Neural cell (in vitro differentiated cells): ENCODE data around the gene BCHE. TPM values are rescaled to one million over a fixed set of nuclear protein-coding genes. Genes with fewer than 3 reads are reported as not detected.
A peak's percentile ranks its signal among the peaks of the same experiment; 100 is the strongest.

Source experiments
- H2AFZ ChIP-seq: fragments of 200-600, 300-800 bp; sonication (generic), shearing (Covaris generic); 2 replicates; pipeline ENCODE4 v1.6.0; 2014; ENCODE audit warnings: low read depth, mild to moderate bottlenecking, antibody characterized with exemption, low read length, moderate library complexity
- H3F3A ChIP-seq: fragments of 200-600 bp; shearing (Covaris generic); 2 replicates; pipeline ENCODE4 v1.6.1; 2016; ENCODE audit warnings: mild to moderate bottlenecking, moderate library complexity, mixed read lengths, antibody characterized with exemption, low read length; ENCODE audit not compliant: insufficient read depth, poor library complexity, severe bottlenecking
- H3K27ac ChIP-seq: fragments of 200-600, 300-800 bp; sonication (generic), shearing (Covaris generic); 2 replicates; pipeline ENCODE4 v1.5.1; 2014; ENCODE audit warnings: mild to moderate bottlenecking, low read length, moderate library complexity
- H3K27me3 ChIP-seq: fragments of 300-800, 200-600 bp; sonication (generic), shearing (Covaris generic); 2 replicates; pipeline ENCODE4 v1.6.0; 2014; ENCODE audit warnings: mild to moderate bottlenecking, low read depth, low read length, moderate library complexity; ENCODE audit not compliant: insufficient read depth
- H3K36me3 ChIP-seq: fragments of 300-800, 200-600 bp; sonication (generic), shearing (Covaris generic); 2 replicates; pipeline ENCODE4 v1.5.1; 2014; ENCODE audit warnings: mild to moderate bottlenecking, antibody characterized with exemption, low read length, moderate library complexity; ENCODE audit not compliant: insufficient read depth
- H3K4me2 ChIP-seq: fragments of 300-800, 200-600 bp; sonication (generic), shearing (Covaris generic); 2 replicates; pipeline ENCODE4 v1.6.0; 2014; ENCODE audit warnings: mild to moderate bottlenecking, low read length
- H3K4me3 ChIP-seq: fragments of 300-800, 200-600 bp; sonication (generic), shearing (Covaris generic); 2 replicates; pipeline ENCODE4 v1.5.1; 2014; ENCODE audit warnings: mild to moderate bottlenecking, low read length, moderate library complexity
- H3K79me2 ChIP-seq: fragments of 200-600 bp; shearing (Covaris generic); replicated peaks from 2 replicates; pipeline ENCODE4 v1.6.0; 2014; ENCODE audit warnings: mild to moderate bottlenecking, low read length, moderate library complexity; ENCODE audit not compliant: insufficient read depth
- H3K9ac ChIP-seq: fragments of 300-800, 200-600 bp; sonication (generic), shearing (Covaris generic); 2 replicates; pipeline ENCODE4 v1.6.1; 2016; ENCODE audit warnings: mild to moderate bottlenecking, low read length, mixed read lengths
- H3K9me2 ChIP-seq: fragments of 200-600 bp; shearing (Covaris generic); 2 replicates; pipeline ENCODE4 v1.6.1; 2016; ENCODE audit warnings: mild to moderate bottlenecking, low read length, mixed read lengths; ENCODE audit not compliant: insufficient read depth
- H3K9me3 ChIP-seq: fragments of 200-600, 300-800 bp; sonication (generic), shearing (Covaris generic); 2 replicates; pipeline ENCODE4 v1.6.1; 2016; ENCODE audit warnings: mild to moderate bottlenecking, mixed run types, low read length, moderate library complexity, mixed read lengths
- H4K20me1 ChIP-seq: fragments of 200-600 bp; shearing (Covaris generic); 2 replicates; pipeline ENCODE4 v1.6.1; 2016; ENCODE audit warnings: mild to moderate bottlenecking, mixed run types; ENCODE audit not compliant: insufficient read depth
- EP300 ChIP-seq: fragments of 450-650 bp; conservative IDR thresholded peaks from 2 replicates; pipeline ENCODE4 v1.6.1; 2014; ENCODE audit warnings: antibody characterized with exemption, mild to moderate bottlenecking, moderate library complexity; ENCODE audit not compliant: poor library complexity, severe bottlenecking
- EZH2 ChIP-seq: fragments of 200-600, 300-800 bp; shearing (Covaris generic), sonication (generic); IDR thresholded peaks from 2 replicates; pipeline ENCODE4 v1.6.1; 2014; ENCODE audit warnings: antibody characterized with exemption, low read length, borderline replicate concordance, mild to moderate bottlenecking; ENCODE audit not compliant: insufficient read depth, poor library complexity, severe bottlenecking
- MXI1 ChIP-seq: fragments of 450-650 bp; conservative IDR thresholded peaks from 2 replicates; pipeline ENCODE4 v1.6.1; 2014; ENCODE audit warnings: antibody characterized with exemption, mild to moderate bottlenecking; ENCODE audit not compliant: poor library complexity, severe bottlenecking
- POLR2AphosphoS5 ChIP-seq: IDR thresholded peaks from 2 replicates; pipeline ENCODE4 v1.6.1; 2012
- RAD21 ChIP-seq: fragments of 450-650 bp; conservative IDR thresholded peaks from 2 replicates; pipeline ENCODE4 v1.6.1; 2014; ENCODE audit warnings: antibody characterized with exemption, mild to moderate bottlenecking, moderate library complexity
- SMC3 ChIP-seq: fragments of 450-650 bp; conservative IDR thresholded peaks from 2 replicates; pipeline ENCODE4 v1.6.1; 2014; ENCODE audit warnings: antibody characterized with exemption, mild to moderate bottlenecking, moderate library complexity; ENCODE audit not compliant: poor library complexity
- TAF1 ChIP-seq: IDR thresholded peaks from 2 replicates; pipeline ENCODE4 v1.6.1; 2012; ENCODE audit warnings: low read depth
- polyA minus RNA-seq: library from RNA; depleted of rRNA, polyadenylated mRNA; stranded (reverse); fragments of >200 nt; gene quantifications from 2 replicates; pipeline ENCODE4 v1.2.3, GENCODE V29; 2014
- polyA plus RNA-seq: library from polyadenylated mRNA; depleted of rRNA; stranded (reverse); fragments of >200 nt; gene quantifications from 2 replicates; pipeline ENCODE4 v1.2.3, GENCODE V29; 2014
- TF ChIP-seq, protein P1 (sequence below): fragments of 450-650 bp; IDR thresholded peaks from 2 replicates; pipeline ENCODE4 v1.5.1; 2014; ENCODE audit warnings: antibody characterized with exemption, mild to moderate bottlenecking, moderate library complexity; ENCODE audit not compliant: poor library complexity, severe bottlenecking
- TF ChIP-seq, protein P2 (sequence below): IDR thresholded peaks from 2 replicates; pipeline ENCODE4 v1.6.1; 2012; ENCODE audit warnings: borderline replicate concordance

Gene BCHE
- polyA plus RNA-seq (2.0 and 2.6 TPM in 2 replicates), polyA minus RNA-seq (1.7 and 2.9 TPM in 2 replicates)

GRCh38 chr3:165837058-165837525 is at the start of gene BCHE:
TSS of gene BCHE (minus strand) at chr3:165837423. CDS start at chr3:165831033, 6,390 bp downstream.
- Histone ChIP-seq H3F3A (no peaks in the 10 kb centered on the region), H2AFZ (no peak within 1 kb of the TSS), H3K9me2 (no peaks in the 10 kb centered on the region), H3K4me2 (peak within 1 kb of the TSS; percentile 10), H3K4me3 (peak within 1 kb of the TSS; percentile 58), H3K79me2 (no peaks in the 10 kb centered on the region), H3K9me3 (no peaks in the 10 kb centered on the region), H3K36me3 (no peaks in the 10 kb centered on the region), H4K20me1 (no peaks in the 10 kb centered on the region), H3K27ac (no peak within 1 kb of the TSS), H3K27me3 (no peaks in the 10 kb centered on the region), H3K9ac (no peak within 1 kb of the TSS)
- TF ChIP-seq MXI1, result no peak
- TF ChIP-seq TAF1, result no peak
- TF ChIP-seq EP300, result peak; percentile 24

GRCh38 chr3:165885558-165886270 is 48.5 kb upstream of the BCHE start:
- Histone ChIP-seq H3K27ac (no peak overlapping the region), H2AFZ (no peak overlapping the region), H3F3A (no peaks in the 10 kb centered on the region)

More at GRCh38 chr3:165885558-165886270, 48.5 kb upstream of the BCHE start:
- no peak overlapping the region for H3K4me3 ChIP-seq
- no peak overlapping the region for H3K9ac ChIP-seq
- H3K4me2 ChIP-seq, result no peak overlapping the region
- TF ChIP-seq EZH2 (no peak), TAF1 (no peak), MXI1 (no peak), EP300 (no peak), SMC3 (no peak), POLR2AphosphoS5 (no peak), RAD21 (no peak)
- TF ChIP-seq, protein P1, sequence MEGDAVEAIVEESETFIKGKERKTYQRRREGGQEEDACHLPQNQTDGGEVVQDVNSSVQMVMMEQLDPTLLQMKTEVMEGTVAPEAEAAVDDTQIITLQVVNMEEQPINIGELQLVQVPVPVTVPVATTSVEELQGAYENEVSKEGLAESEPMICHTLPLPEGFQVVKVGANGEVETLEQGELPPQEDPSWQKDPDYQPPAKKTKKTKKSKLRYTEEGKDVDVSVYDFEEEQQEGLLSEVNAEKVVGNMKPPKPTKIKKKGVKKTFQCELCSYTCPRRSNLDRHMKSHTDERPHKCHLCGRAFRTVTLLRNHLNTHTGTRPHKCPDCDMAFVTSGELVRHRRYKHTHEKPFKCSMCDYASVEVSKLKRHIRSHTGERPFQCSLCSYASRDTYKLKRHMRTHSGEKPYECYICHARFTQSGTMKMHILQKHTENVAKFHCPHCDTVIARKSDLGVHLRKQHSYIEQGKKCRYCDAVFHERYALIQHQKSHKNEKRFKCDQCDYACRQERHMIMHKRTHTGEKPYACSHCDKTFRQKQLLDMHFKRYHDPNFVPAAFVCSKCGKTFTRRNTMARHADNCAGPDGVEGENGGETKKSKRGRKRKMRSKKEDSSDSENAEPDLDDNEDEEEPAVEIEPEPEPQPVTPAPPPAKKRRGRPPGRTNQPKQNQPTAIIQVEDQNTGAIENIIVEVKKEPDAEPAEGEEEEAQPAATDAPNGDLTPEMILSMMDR, result no peak
- TF ChIP-seq, protein P2, sequence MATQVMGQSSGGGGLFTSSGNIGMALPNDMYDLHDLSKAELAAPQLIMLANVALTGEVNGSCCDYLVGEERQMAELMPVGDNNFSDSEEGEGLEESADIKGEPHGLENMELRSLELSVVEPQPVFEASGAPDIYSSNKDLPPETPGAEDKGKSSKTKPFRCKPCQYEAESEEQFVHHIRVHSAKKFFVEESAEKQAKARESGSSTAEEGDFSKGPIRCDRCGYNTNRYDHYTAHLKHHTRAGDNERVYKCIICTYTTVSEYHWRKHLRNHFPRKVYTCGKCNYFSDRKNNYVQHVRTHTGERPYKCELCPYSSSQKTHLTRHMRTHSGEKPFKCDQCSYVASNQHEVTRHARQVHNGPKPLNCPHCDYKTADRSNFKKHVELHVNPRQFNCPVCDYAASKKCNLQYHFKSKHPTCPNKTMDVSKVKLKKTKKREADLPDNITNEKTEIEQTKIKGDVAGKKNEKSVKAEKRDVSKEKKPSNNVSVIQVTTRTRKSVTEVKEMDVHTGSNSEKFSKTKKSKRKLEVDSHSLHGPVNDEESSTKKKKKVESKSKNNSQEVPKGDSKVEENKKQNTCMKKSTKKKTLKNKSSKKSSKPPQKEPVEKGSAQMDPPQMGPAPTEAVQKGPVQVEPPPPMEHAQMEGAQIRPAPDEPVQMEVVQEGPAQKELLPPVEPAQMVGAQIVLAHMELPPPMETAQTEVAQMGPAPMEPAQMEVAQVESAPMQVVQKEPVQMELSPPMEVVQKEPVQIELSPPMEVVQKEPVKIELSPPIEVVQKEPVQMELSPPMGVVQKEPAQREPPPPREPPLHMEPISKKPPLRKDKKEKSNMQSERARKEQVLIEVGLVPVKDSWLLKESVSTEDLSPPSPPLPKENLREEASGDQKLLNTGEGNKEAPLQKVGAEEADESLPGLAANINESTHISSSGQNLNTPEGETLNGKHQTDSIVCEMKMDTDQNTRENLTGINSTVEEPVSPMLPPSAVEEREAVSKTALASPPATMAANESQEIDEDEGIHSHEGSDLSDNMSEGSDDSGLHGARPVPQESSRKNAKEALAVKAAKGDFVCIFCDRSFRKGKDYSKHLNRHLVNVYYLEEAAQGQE, result no peak
- H4K20me1 ChIP-seq, result no peaks in the 10 kb centered on the region
- H3K27me3 ChIP-seq, result no peaks in the 10 kb centered on the region
- no peaks in the 10 kb centered on the region for H3K79me2 ChIP-seq
- no peaks in the 10 kb centered on the region for H3K9me3 ChIP-seq
- no peaks in the 10 kb centered on the region for H3K36me3 ChIP-seq
- H3K9me2 ChIP-seq, result no peaks in the 10 kb centered on the region
